DOHH2 (cell line): Measurements from ENCODE around the gene ESYT2.

Source experiments
- H3F3A ChIP-seq: fragments of 200-600 bp; sonication (generic), shearing (Covaris generic); 2 replicates; pipeline ENCODE4 v1.6.0; 2016; ENCODE audit warnings: antibody characterized with exemption, mild to moderate bottlenecking; ENCODE audit not compliant: control insufficient read depth, insufficient read depth
- H3K27ac ChIP-seq: fragments of 200-600 bp; sonication (generic); 2 replicates; pipeline ENCODE4 v1.5.1; 2014; ENCODE audit warnings: low read depth, mild to moderate bottlenecking, low read length, moderate library complexity
- H3K27me3 ChIP-seq: fragments of 200-600 bp; sonication (generic); 2 replicates; pipeline ENCODE4 v1.6.1; 2014; ENCODE audit warnings: mild to moderate bottlenecking, low read length, mixed read lengths; ENCODE audit not compliant: control insufficient read depth
- H3K36me3 ChIP-seq: fragments of 200-600 bp; sonication (generic); 2 replicates; pipeline ENCODE4 v1.6.1; 2014; ENCODE audit warnings: mild to moderate bottlenecking, low read length, moderate library complexity, mixed read lengths; ENCODE audit not compliant: control insufficient read depth
- H3K4me1 ChIP-seq: fragments of 200-600 bp; sonication (generic); 2 replicates; pipeline ENCODE4 v1.6.1; 2014; ENCODE audit warnings: mild to moderate bottlenecking, low read length, mixed read lengths; ENCODE audit not compliant: control insufficient read depth
- H3K4me2 ChIP-seq: fragments of 200-600 bp; sonication (generic); 2 replicates; pipeline ENCODE4 v1.6.0; 2014; ENCODE audit warnings: mild to moderate bottlenecking, low read length, moderate library complexity
- H3K4me3 ChIP-seq: fragments of 200-600 bp; sonication (generic); 2 replicates; pipeline ENCODE4 v1.5.1; 2014; ENCODE audit warnings: mild to moderate bottlenecking, low read length, mixed read lengths
- H3K79me2 ChIP-seq: fragments of 200-600 bp; sonication (generic); 2 replicates; pipeline ENCODE4 v1.6.1; 2014; ENCODE audit warnings: mild to moderate bottlenecking, low read length, mixed read lengths; ENCODE audit not compliant: control insufficient read depth
- H3K9me2 ChIP-seq: fragments of 200-600 bp; sonication (generic); replicated peaks from 2 replicates; pipeline ENCODE4 v1.6.1; 2014; ENCODE audit warnings: mild to moderate bottlenecking, low read length, mixed read lengths; ENCODE audit not compliant: control insufficient read depth
- H3K9me3 ChIP-seq: fragments of 200-600 bp; sonication (generic); 2 replicates; pipeline ENCODE4 v1.6.1; 2014; ENCODE audit warnings: antibody characterized with exemption, low read length, mixed read lengths; ENCODE audit not compliant: control insufficient read depth, insufficient read depth
- H4K20me1 ChIP-seq: fragments of 200-600 bp; sonication (generic); 2 replicates; pipeline ENCODE4 v1.6.0; 2014; ENCODE audit warnings: low read depth, mild to moderate bottlenecking, antibody characterized with exemption, low read length, moderate library complexity; ENCODE audit not compliant: control insufficient read depth, insufficient read depth
- EZH2phosphoT487 ChIP-seq: fragments of 200-600 bp; sonication (generic); IDR thresholded peaks from 2 replicates; pipeline ENCODE4 v1.6.1; 2017; ENCODE audit warnings: borderline replicate concordance, mild to moderate bottlenecking, antibody characterized with exemption, low read length, moderate library complexity, mixed read lengths
- TF ChIP-seq, protein P1 (sequence below): fragments of 200-600 bp; sonication (generic); IDR thresholded peaks from one replicate; pipeline ENCODE4 v1.5.1; 2014; ENCODE audit warnings: antibody characterized with exemption, mild to moderate bottlenecking, low read depth, low read length; ENCODE audit not compliant: poor library complexity, severe bottlenecking

Gene ESYT2

DNA sequence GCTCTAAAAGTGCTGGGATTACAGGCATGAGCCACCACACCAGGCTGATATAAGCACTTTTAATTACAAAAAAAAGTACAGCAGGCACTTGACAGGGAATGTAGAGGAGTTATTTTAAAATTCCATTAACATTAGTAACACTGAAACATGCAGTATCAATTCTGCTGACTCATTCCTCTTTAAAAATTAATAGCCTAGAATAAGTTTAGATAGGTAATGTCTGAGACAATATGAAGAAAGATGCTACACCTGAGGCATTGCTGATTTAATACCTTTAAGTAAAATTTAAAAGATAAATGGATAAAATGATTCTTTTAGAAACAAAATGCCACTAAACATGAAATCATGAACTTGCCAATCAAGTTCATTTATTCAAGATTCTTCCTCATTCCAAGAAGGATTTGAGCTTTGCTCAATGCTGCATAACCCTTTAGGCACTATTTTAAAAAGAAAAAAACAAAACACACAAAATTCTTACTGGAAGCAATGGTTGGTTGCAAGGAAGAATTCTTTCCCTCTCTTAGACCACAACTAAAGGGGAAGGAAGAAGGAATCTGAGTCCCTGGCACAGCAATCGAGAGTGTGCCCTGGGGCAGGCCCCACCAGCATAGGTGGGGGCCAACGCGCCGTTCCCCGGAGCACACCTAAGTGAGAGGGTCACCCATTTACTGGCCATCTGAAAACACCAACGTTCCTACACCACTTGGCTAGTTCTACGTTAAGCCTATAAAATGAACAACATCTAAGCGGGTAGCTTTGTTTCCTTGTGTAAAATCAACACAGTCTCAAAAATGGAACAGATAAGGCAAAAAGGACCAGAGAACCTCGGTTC lies 26.6 kb downstream of the ESYT2 start:
- H3K4me3 ChIP-seq, result no peak overlapping the region
- no peaks in the 10 kb centered on the region for H3K4me1 ChIP-seq
- no peaks in the 10 kb centered on the region for H3F3A ChIP-seq
- TF ChIP-seq, protein P1, sequence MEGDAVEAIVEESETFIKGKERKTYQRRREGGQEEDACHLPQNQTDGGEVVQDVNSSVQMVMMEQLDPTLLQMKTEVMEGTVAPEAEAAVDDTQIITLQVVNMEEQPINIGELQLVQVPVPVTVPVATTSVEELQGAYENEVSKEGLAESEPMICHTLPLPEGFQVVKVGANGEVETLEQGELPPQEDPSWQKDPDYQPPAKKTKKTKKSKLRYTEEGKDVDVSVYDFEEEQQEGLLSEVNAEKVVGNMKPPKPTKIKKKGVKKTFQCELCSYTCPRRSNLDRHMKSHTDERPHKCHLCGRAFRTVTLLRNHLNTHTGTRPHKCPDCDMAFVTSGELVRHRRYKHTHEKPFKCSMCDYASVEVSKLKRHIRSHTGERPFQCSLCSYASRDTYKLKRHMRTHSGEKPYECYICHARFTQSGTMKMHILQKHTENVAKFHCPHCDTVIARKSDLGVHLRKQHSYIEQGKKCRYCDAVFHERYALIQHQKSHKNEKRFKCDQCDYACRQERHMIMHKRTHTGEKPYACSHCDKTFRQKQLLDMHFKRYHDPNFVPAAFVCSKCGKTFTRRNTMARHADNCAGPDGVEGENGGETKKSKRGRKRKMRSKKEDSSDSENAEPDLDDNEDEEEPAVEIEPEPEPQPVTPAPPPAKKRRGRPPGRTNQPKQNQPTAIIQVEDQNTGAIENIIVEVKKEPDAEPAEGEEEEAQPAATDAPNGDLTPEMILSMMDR, result no peak
- no peak for TF ChIP-seq EZH2phosphoT487
- H3K4me2 ChIP-seq, result no peak overlapping the region
- no peaks in the 10 kb centered on the region for H3K9me3 ChIP-seq
- peaks cover 11% of the 10 kb centered on the region for H3K36me3 ChIP-seq
- no peak overlapping the region for H3K27ac ChIP-seq
- H3K79me2 ChIP-seq, result peaks cover 62% of the 10 kb centered on the region
- H3K9me2 ChIP-seq, result no peaks in the 10 kb centered on the region
- no peaks in the 10 kb centered on the region for H3K27me3 ChIP-seq
- H4K20me1 ChIP-seq, result peaks cover 4% of the 10 kb centered on the region; the same call in 1 of the 2 replicates

DNA sequence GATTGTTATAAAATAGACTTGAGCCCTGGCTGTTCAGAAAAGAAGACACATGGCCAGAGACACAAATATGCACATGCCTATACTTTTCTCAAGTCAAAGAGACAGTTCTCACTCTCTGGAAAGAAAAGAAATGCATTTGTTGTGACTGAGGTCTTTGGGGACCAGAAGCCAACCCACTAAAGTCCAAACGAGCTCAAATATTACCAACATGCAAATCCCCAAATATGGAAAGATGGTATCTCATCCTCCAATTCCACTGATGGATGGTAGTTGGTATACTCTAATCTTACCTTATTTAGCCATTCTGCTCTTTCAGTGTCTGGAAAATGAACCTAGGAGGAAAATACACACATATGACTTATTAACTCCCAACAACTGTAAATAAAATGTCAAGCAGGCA lies 30.6 kb downstream of the ESYT2 start:
- Histone ChIP-seq H3K27me3 (no peaks in the 10 kb centered on the region), H3K4me2 (no peak overlapping the region), H3K36me3 (peaks cover 22% of the 10 kb centered on the region), H3K27ac (no peak overlapping the region), H3K9me2 (no peaks in the 10 kb centered on the region), H3F3A (no peaks in the 10 kb centered on the region), H3K4me1 (no peaks in the 10 kb centered on the region), H4K20me1 (peaks cover 4% of the 10 kb centered on the region; the same call in 1 of the 2 replicates), H3K4me3 (no peak overlapping the region), H3K79me2 (peaks cover 40% of the 10 kb centered on the region), H3K9me3 (no peaks in the 10 kb centered on the region)
- TF ChIP-seq, protein P1, result no peak

- Histone ChIP-seq H3K79me2 (peaks cover 20% of the 10 kb centered on the region), H3K4me1 (no peaks in the 10 kb centered on the region), H3K9me2 (no peaks in the 10 kb centered on the region), H3K36me3 (peaks cover 31% of the 10 kb centered on the region), H3K9me3 (no peaks in the 10 kb centered on the region), H3K4me3 (no peak overlapping the region), H3K4me2 (no peak overlapping the region), H3F3A (no peaks in the 10 kb centered on the region), H4K20me1 (peaks cover 4% of the 10 kb centered on the region; the same call in 1 of the 2 replicates), H3K27me3 (no peaks in the 10 kb centered on the region), H3K27ac (no peak overlapping the region)
- TF ChIP-seq, protein P1, result no peak
- TF ChIP-seq EZH2phosphoT487, result no peak
Measured at GRCh38 chr7:158796667-158797066, 32.6 kb downstream of the ESYT2 start.
